BLaER1 treated with 17β-estradiol and CSF1 and Interleukin-3, amounts not matched to agents 10 nM and 100 nM (cell line): ENCODE measurements around the gene USP7.
"Not testable (repeated sequence)": the region's sequence is repeated elsewhere in the genome, so short reads cannot be mapped to it uniquely, and the experiment has no call there.

Experiments
- H3K27ac ChIP-seq, 11 experiments: shearing (Covaris generic); formaldehyde crosslinking; 2 replicates each; pipeline ENCODE4 v1.8.1; 2022
- H3K27me3 ChIP-seq, 11 experiments: shearing (Covaris generic); formaldehyde crosslinking; 2 replicates each; pipeline ENCODE4 v1.8.1; 2022
- H3K36me3 ChIP-seq, 11 experiments: shearing (Covaris generic); formaldehyde crosslinking; 2 replicates each; pipeline ENCODE4 v1.8.1; 2022
- H3K4me1 ChIP-seq, 10 experiments: shearing (Covaris generic); formaldehyde crosslinking; 2 replicates each; pipeline ENCODE4 v1.8.1; 2022
- H3K4me2 ChIP-seq, 11 experiments: shearing (Covaris generic); formaldehyde crosslinking; 2 replicates each; pipeline ENCODE4 v1.8.1; 2022
- H3K4me3 ChIP-seq, 10 experiments: shearing (Covaris generic); formaldehyde crosslinking; 2 replicates each; pipeline ENCODE4 v1.8.1; 2022
- H3K9ac ChIP-seq, 11 experiments: shearing (Covaris generic); formaldehyde crosslinking; 2 replicates each; pipeline ENCODE4 v1.8.1; 2022
- H3K9me3 ChIP-seq, 11 experiments: shearing (Covaris generic); formaldehyde crosslinking; replicated peaks in 1 of 11; 2 replicates each; pipeline ENCODE4 v1.8.1; 2022
- H4K20me1 ChIP-seq, 11 experiments: shearing (Covaris generic); formaldehyde crosslinking; 2 replicates each; pipeline ENCODE4 v1.8.1; 2022
- Cebpa-rat ChIP-seq, 11 experiments: shearing (Covaris generic); IDR thresholded peaks; 2 replicates each; pipeline ENCODE4 v1.8.1; 2022

The USP7 gene

DNA sequence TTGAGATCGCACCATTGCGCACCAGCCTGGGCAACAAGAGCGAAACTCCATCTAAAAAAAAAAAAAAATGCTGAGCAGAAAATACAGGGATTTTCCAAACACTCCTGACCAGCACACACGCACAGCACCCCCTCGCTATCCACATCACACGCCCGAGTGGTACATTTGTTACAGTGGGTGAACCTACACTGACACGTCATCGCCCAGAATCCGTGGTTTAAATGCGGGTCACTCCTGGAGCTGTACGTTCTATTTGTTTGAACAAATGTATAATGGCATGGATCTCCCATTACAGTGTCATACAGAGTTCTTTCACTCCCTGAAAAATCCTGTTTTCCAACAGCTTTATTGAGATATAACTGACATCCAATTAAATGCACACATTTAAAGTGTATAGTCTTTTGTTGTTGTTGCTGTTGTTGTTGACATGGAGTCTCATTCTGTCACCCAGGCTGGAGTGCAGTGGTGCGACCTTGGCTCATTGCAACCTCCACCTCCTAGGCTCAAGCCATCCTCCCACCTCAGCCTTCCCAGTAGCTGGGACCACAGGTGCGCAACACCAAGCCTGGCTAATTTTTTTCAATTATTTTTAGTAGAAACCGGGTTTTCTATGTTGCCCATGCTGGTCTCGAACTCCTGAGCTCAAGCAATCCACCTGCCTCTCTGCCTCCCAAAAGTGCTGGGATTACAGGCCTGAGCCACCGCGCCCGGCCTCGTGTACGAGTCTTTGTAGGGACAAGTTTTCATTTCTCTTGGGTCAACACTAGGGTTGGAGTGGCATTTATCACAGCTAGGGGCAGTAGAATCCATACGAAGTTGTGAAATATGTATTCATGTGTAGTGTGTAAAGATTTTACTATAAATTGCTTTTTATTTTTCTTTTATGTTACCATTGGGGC is 90.5 kb downstream of the USP7 start:
- Histone ChIP-seq H3K4me2 (0 out of 22 replicates have a peak overlapping the region, but pooled peaks of 1 of the 11 experiments have one; percentile 83), H3K4me3 (no peak overlapping the region), H3K4me1 (peaks cover 34 to 61% (median 58%) of the 10 kb centered on the region in 10 experiments), H3K9ac (no peak overlapping the region), H3K36me3 (no peaks in the 10 kb centered on the region), H3K27me3 (no peaks in the 10 kb centered on the region), H4K20me1 (peaks cover 0 to 2% (median 0%) of the 10 kb centered on the region in 11 experiments; a peak in 2 of 22 replicates), H3K9me3 (no peaks in the 10 kb centered on the region), H3K27ac (no peak overlapping the region)
- TF ChIP-seq Cebpa-rat (IDR thresholded peaks at IDR 0.05): no peak

DNA sequence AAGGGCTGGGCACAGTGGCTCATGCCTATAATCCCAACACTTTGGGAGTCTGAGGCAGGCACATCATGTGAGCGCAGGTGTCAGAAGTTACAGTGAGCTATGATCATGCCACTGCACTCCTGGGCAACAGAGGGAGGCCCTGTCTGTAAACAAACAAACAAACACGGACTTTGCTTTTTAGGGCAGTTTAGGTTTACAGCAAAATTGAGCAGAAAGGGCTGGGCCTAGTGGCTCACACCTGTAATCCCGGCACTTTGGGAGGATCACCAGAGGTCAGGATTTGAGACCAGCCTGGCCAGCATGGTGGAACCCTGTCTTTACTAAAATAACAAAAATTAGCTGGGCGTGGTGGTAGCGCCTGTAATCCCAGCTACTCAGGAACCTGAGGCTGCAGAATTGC is 91.6 kb downstream of the USP7 start:
- Histone ChIP-seq H3K9ac (peak overlapping the region in 7 of 11 experiments; percentile 6 to 59 (median 25); a peak in 6 of 22 replicates), H3K9me3 (no peaks in the 10 kb centered on the region), H3K27me3 (no peaks in the 10 kb centered on the region), H3K27ac (peak overlapping the region in 10 of 11 experiments; percentile 5 to 84 (median 76); a peak in 13 of 22 replicates), H3K4me2 (peak overlapping the region; percentile 46 to 96 (median 84); a peak in 21 of 22 replicates), H3K4me1 (peaks cover 35 to 58% (median 55%) of the 10 kb centered on the region in 10 experiments), H3K36me3 (no peaks in the 10 kb centered on the region), H4K20me1 (peaks cover 0 to 13% (median 4%) of the 10 kb centered on the region in 11 experiments; a peak in 12 of 22 replicates), H3K4me3 (no peak overlapping the region)
- no peak for TF ChIP-seq Cebpa-rat (IDR thresholded peaks at IDR 0.05)

DNA sequence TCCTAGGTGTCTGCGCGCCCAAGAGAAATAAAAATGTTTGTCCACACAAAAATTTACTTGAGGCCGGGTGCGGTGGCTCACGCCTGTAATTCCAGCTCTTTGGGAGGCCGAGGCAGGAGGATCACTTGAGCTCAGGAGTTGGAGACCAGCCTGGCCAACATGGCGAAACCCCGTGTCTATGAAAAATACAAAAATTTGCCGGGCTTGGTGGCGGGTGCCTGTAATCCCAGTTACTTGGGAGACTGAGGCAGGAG is 93.8 kb downstream of the USP7 start:
- Histone ChIP-seq H3K36me3 (peaks cover 0 to 13% (median 0%) of the 10 kb centered on the region in 11 experiments; a peak in 4 of 22 replicates), H3K4me2 (peak overlapping the region; percentile 78 to 96 (median 85)), H4K20me1 (peaks cover 16 to 34% (median 26%) of the 10 kb centered on the region in 11 experiments; a peak in 21 of 22 replicates), H3K27ac (peak overlapping the region in 9 of 11 experiments; percentile 65 to 84 (median 78); a peak in 19 of 22 replicates), H3K9ac (peak overlapping the region in 10 of 11 experiments; percentile 43 to 94 (median 76); a peak in 18 of 22 replicates), H3K4me3 (peak overlapping the region in 8 of 10 experiments; percentile 44 to 81 (median 71); a peak in 11 of 20 replicates), H3K4me1 (peaks cover 55 to 78% (median 72%) of the 10 kb centered on the region in 10 experiments)
- H3K27me3 ChIP-seq, H3K9me3 ChIP-seq: not testable (repeated sequence)

DNA sequence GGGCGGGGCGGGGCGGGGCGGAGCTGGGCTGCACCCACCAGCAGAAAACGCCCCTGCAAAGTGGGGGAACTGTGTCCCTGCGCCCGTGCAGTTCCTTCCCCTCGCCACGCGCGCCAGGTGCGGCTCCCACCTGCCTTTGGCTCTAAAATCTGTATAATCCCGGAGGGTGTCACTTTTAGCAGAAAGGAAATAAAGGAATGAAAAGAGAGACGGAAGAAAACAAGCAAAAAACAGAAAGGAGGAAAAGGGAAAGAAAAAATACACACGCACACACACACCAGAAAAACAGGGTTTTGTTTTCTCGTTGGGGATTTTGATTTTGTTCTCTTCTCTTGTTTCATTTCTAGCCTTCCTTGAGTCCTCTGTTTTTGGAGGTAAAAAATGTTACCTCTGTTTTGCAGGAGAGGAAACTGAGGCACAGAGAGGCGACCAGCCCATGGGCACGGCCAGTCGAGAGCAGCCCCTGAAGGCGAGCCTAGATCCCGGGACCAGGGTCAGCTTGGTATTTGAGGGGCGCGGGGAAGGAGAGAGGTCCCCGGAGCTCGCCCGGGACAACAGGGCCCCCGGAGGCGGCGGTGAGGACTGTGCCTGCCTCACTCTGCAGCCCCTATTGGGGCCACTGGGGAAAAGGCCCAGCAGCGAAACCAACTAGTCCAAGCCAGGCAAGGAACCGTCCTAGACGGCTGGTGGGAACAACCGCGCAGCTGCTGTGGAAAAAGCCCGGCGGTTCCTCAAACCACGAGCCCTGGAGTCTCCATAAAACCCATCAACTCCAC is 94.3 kb downstream of the USP7 start:
- Histone ChIP-seq H3K9me3 (no peaks in the 10 kb centered on the region), H3K4me1 (peaks cover 60 to 78% (median 72%) of the 10 kb centered on the region in 10 experiments), H3K27ac (peak overlapping the region in 10 of 11 experiments; percentile 25 to 84 (median 76); a peak in 19 of 22 replicates), H3K9ac (peak overlapping the region; percentile 26 to 94 (median 76); a peak in 21 of 22 replicates), H3K4me3 (peak overlapping the region; percentile 44 to 81 (median 70)), H3K27me3 (no peaks in the 10 kb centered on the region), H4K20me1 (peaks cover 21 to 39% (median 31%) of the 10 kb centered on the region in 11 experiments), H3K36me3 (peaks cover 0 to 19% (median 0%) of the 10 kb centered on the region in 11 experiments; a peak in 4 of 22 replicates), H3K4me2 (peak overlapping the region; percentile 78 to 96 (median 85))
- TF ChIP-seq Cebpa-rat (IDR thresholded peaks at IDR 0.05): no peak

DNA sequence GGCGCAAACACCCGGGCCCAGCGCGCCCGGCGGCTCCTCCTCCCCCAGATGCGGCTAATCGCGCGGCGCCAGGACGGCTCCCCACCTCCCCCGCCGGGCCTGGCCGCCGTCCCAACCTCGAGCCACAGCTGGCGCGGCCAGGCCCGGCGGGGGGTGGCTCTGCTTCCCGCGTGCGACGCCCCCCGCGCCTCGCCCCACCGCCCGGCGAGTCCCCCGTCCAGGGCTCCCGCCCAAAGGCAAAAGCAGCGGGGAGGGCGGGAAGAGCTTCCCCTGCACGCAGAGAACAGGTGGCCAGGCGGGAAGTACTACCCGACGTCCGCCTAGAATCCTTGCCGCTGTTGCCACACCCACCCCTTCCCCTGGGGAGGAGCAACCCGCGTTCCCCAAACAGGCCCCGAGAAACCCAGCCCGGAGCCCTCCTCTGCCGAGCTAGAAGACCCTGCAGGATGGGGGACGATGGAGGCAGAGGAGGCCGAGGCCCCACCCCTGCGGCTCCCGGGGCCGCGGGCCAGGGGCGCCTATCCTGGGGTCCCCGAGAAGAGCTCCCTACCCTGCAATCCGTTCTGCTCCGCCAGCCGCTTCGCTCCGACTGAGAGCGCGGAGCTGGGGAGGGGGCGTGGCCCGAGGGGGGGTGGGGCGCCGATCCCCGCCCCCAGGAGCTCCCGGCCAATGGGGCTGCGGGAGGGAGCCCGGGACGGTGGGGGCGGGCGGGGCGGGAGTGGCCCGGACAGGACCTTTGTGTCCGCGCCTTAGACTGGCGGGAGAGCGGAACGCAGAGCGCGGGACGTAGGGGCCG is 95.1 kb downstream of the USP7 start, which contains the start of gene CARHSP1:
Gene CARHSP1 (minus strand): TSS at position 591 of the 796 bp plus-strand sequence. CDS start 9,678 bp downstream, outside the sequence.
- Histone ChIP-seq H3K9me3 (no peaks in the 10 kb centered on the region), H3K36me3 (peaks cover 0 to 26% (median 4%) of the 10 kb centered on the region in 11 experiments; a peak in 8 of 22 replicates), H3K4me2 (peak within 1 kb of the TSS; percentile 94 to 100 (median 99)), H3K4me1 (peaks cover 67 to 78% (median 73%) of the 10 kb centered on the region in 10 experiments), H3K27me3 (no peaks in the 10 kb centered on the region), H3K27ac (peak within 1 kb of the TSS; percentile 68 to 95 (median 90); a peak in 21 of 22 replicates), H3K4me3 (peak within 1 kb of the TSS; percentile 68 to 94 (median 77)), H4K20me1 (peaks cover 29 to 47% (median 39%) of the 10 kb centered on the region in 11 experiments), H3K9ac (peak within 1 kb of the TSS; percentile 81 to 94 (median 90))
- peak in 1 of 11 experiments; percentile 46; a peak in 4 of 22 replicates for TF ChIP-seq Cebpa-rat (IDR thresholded peaks at IDR 0.05)

DNA sequence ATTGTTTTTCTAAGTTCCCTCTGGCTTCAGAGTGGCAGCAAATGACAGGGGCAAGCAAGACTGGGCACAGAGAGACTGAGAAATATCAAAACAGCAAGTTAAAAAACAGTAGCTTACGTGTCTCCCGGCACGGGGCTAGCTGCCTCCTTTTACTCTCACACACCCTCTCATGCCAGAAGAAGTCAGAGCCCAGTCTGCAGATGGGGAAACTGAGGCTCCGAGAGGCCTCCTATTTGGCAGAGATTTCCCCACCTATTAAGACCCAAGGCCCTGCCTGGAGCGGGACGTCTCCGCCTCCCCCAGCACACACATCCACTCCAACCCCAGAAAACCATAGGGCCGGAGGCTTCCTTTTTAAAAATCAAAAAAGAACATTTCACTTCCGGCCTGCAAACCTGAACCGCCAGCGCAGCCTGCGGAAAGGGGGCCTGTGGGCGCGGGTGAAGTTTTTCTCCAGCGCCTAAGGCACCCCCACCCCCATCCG is 95.7 kb downstream of the USP7 start:
- peaks cover 35 to 53% (median 45%) of the 10 kb centered on the region in 11 experiments for H4K20me1 ChIP-seq
- no peaks in the 10 kb centered on the region for H3K27me3 ChIP-seq
- no peaks in the 10 kb centered on the region for H3K9me3 ChIP-seq
- H3K4me3 ChIP-seq: peak overlapping the region; percentile 68 to 94 (median 77)
- H3K4me1 ChIP-seq: peaks cover 73 to 80% (median 75%) of the 10 kb centered on the region in 10 experiments
- peak overlapping the region; percentile 94 to 100 (median 99) for H3K4me2 ChIP-seq
- no peak for TF ChIP-seq Cebpa-rat (IDR thresholded peaks at IDR 0.05)
- H3K9ac ChIP-seq: peak overlapping the region; percentile 81 to 94 (median 90)
- peak overlapping the region; percentile 68 to 95 (median 90); a peak in 21 of 22 replicates for H3K27ac ChIP-seq
- peaks cover 0 to 33% (median 6%) of the 10 kb centered on the region in 11 experiments; a peak in 9 of 22 replicates for H3K36me3 ChIP-seq

DNA sequence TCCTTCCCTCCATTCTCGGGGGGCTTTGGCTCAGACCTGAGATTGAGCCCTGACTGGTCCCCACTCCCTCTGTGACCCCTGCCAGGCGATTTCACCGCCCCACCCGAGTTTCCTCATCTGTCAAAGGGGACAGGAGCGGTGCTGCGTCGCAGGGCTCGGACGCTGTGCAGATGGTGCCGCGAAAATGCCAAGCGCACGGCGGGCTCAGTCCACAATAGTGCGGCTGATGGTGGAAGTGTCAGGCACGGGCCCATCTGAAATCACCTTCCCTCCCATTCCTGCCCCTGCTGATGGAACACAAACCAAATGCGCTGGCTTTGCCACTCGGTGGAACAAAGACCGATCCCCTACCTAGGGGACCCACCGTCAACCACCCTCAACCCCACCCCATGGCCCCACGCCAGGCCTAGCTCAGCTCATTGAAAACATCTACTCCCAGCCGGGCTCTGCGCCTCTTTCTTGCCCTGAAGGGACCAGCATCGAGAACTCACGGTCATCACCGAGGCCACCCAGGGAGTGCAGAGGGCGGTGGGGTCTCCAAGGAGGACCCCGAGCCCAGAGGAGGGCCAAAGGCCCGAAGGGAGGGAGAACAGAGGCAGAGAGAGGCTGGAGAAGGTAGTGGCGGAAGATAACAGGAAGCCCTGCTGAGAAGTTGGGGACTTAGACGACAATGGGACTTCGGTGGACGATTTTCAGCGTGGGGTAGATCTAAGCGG is 96.3 kb downstream of the USP7 start:
- Histone ChIP-seq H3K9me3 (no peaks in the 10 kb centered on the region), H3K4me1 (peaks cover 73 to 85% (median 77%) of the 10 kb centered on the region in 10 experiments), H3K27me3 (no peaks in the 10 kb centered on the region), H3K9ac (peak overlapping the region; percentile 81 to 94 (median 90)), H4K20me1 (peaks cover 41 to 59% (median 51%) of the 10 kb centered on the region in 11 experiments), H3K27ac (peak overlapping the region; percentile 68 to 95 (median 90); a peak in 21 of 22 replicates), H3K4me3 (peak overlapping the region; percentile 68 to 94 (median 77)), H3K4me2 (peak overlapping the region; percentile 94 to 100 (median 99)), H3K36me3 (peaks cover 0 to 39% (median 12%) of the 10 kb centered on the region in 11 experiments; a peak in 10 of 22 replicates)
- TF ChIP-seq Cebpa-rat (IDR thresholded peaks at IDR 0.05): no peak
